ENCODE results near the gene THSD1.
"Not testable (repeated sequence)": the region's sequence is repeated elsewhere in the genome, so short reads cannot be mapped to it uniquely, and the experiment has no call there.

DNA sequence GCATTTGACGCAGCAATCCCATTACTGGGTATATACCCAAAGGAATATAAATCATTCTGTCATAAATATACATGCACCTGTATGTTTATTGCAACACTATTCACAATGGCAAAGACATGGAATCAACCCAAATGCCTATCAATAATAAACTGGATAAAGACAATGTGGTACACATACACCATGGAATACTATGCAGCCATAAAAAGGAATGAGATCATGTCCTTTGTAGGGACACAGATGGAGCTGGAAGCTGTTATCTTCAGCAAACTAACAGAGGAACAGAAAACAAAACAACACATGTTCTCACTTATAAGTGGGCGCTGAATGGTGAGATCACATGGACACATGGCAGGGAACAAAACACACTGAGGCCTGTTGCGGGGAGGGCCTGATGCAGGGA, 63.8 kb downstream of the THSD1 start:
- TF ChIP-seq, protein P1, sequence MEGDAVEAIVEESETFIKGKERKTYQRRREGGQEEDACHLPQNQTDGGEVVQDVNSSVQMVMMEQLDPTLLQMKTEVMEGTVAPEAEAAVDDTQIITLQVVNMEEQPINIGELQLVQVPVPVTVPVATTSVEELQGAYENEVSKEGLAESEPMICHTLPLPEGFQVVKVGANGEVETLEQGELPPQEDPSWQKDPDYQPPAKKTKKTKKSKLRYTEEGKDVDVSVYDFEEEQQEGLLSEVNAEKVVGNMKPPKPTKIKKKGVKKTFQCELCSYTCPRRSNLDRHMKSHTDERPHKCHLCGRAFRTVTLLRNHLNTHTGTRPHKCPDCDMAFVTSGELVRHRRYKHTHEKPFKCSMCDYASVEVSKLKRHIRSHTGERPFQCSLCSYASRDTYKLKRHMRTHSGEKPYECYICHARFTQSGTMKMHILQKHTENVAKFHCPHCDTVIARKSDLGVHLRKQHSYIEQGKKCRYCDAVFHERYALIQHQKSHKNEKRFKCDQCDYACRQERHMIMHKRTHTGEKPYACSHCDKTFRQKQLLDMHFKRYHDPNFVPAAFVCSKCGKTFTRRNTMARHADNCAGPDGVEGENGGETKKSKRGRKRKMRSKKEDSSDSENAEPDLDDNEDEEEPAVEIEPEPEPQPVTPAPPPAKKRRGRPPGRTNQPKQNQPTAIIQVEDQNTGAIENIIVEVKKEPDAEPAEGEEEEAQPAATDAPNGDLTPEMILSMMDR (conservative IDR thresholded peaks at IDR 0.05; ENCODE audit: low read length): not testable (repeated sequence)
- not testable (repeated sequence) for TF ChIP-seq EZH2phosphoT487 (IDR thresholded peaks at IDR 0.05; ENCODE audit: borderline replicate concordance, low read depth, low read length)
